Measurements from ENCODE around the gene BACE1. TPM values are rescaled to one million over a fixed set of nuclear protein-coding genes. Genes with fewer than 3 reads are reported as not detected.

The BACE1 gene
- total and polyA plus RNA-seq, 2 of the 13 experiments (the other 11 are each of a cell fraction or from before 2014, with no cell fraction given) = 7.5 to 17.9 TPM

DNA sequence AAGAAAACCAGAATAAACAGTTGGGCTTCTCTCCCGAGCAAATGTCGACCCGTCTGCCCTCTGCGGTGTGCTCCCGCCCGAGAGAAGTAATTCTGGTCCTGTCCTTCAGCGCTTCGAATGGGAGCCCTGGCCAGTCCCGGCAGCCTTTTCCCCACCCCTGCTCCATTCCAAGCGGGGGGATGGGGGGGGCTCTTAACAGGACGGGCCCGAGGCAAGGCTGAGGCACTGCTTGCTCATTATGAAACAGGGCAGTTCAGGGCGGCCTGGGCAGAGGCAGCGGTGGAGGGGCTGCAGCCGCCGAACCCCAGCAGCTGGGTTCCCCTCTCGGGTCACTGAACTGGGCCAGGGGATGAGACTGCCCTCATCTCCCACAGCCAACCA, 15.8 kb downstream of the BACE1 start (continued):
- TF ChIP-seq, protein P1, sequence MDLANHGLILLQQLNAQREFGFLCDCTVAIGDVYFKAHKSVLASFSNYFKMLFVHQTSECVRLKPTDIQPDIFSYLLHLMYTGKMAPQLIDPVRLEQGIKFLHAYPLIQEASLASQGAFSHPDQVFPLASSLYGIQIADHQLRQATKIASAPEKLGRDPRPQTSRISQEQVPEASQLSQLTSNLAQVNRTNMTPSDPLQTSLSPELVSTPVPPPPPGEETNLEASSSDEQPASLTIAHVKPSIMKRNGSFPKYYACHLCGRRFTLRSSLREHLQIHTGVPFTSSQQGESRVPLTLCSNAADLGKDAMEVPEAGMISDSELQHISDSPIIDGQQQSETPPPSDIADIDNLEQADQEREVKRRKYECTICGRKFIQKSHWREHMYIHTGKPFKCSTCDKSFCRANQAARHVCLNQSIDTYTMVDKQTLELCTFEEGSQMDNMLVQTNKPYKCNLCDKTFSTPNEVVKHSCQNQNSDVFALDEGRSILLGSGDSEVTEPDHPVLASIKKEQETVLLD (CRISPR knock-in tag; IDR thresholded peaks at IDR 0.05; ENCODE audit: low read depth) = no peak
- TF ChIP-seq ZSCAN21 (CRISPR knock-in tag; IDR thresholded peaks at IDR 0.05; ENCODE audit: borderline replicate concordance) (no peak), MEF2D (CRISPR knock-in tag; IDR thresholded peaks at IDR 0.05) (no peak), ZNF615 (CRISPR knock-in tag; IDR thresholded peaks at IDR 0.05; ENCODE audit: borderline replicate concordance) (no peak), HES4 (CRISPR knock-in tag; IDR thresholded peaks at IDR 0.05; ENCODE audit: borderline replicate concordance) (no peak), NBN (conservative IDR thresholded peaks at IDR 0.05) (no peak), AHDC1 (CRISPR knock-in tag; IDR thresholded peaks at IDR 0.05; ENCODE audit: borderline replicate concordance) (peak; percentile 41; the same call in 1 of the 2 replicates), PRPF4 (IDR thresholded peaks at IDR 0.05; ENCODE audit: low read depth, low read length, poor library complexity, severe bottlenecking) (no peak), ZFP62 (CRISPR knock-in tag; IDR thresholded peaks at IDR 0.05) (no peak), ZNF326 (CRISPR knock-in tag; IDR thresholded peaks at IDR 0.05; ENCODE audit: borderline replicate concordance) (no peak), TSC22D2 (CRISPR knock-in tag; IDR thresholded peaks at IDR 0.05; ENCODE audit: borderline replicate concordance) (no peak), ZNF777 (CRISPR knock-in tag; IDR thresholded peaks at IDR 0.05) (no peak), MXD4 (CRISPR knock-in tag; IDR thresholded peaks at IDR 0.05) (no peak), ZNF710 (CRISPR knock-in tag; IDR thresholded peaks at IDR 0.05; ENCODE audit: borderline replicate concordance) (no peak)
- TF ChIP-seq, protein P2, sequence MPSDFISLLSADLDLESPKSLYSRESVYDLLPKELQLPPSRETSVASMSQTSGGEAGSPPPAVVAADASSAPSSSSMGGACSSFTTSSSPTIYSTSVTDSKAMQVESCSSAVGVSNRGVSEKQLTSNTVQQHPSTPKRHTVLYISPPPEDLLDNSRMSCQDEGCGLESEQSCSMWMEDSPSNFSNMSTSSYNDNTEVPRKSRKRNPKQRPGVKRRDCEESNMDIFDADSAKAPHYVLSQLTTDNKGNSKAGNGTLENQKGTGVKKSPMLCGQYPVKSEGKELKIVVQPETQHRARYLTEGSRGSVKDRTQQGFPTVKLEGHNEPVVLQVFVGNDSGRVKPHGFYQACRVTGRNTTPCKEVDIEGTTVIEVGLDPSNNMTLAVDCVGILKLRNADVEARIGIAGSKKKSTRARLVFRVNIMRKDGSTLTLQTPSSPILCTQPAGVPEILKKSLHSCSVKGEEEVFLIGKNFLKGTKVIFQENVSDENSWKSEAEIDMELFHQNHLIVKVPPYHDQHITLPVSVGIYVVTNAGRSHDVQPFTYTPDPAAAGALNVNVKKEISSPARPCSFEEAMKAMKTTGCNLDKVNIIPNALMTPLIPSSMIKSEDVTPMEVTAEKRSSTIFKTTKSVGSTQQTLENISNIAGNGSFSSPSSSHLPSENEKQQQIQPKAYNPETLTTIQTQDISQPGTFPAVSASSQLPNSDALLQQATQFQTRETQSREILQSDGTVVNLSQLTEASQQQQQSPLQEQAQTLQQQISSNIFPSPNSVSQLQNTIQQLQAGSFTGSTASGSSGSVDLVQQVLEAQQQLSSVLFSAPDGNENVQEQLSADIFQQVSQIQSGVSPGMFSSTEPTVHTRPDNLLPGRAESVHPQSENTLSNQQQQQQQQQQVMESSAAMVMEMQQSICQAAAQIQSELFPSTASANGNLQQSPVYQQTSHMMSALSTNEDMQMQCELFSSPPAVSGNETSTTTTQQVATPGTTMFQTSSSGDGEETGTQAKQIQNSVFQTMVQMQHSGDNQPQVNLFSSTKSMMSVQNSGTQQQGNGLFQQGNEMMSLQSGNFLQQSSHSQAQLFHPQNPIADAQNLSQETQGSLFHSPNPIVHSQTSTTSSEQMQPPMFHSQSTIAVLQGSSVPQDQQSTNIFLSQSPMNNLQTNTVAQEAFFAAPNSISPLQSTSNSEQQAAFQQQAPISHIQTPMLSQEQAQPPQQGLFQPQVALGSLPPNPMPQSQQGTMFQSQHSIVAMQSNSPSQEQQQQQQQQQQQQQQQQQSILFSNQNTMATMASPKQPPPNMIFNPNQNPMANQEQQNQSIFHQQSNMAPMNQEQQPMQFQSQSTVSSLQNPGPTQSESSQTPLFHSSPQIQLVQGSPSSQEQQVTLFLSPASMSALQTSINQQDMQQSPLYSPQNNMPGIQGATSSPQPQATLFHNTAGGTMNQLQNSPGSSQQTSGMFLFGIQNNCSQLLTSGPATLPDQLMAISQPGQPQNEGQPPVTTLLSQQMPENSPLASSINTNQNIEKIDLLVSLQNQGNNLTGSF (CRISPR knock-in tag; IDR thresholded peaks at IDR 0.05) = no peak
- TF ChIP-seq, protein P3, sequence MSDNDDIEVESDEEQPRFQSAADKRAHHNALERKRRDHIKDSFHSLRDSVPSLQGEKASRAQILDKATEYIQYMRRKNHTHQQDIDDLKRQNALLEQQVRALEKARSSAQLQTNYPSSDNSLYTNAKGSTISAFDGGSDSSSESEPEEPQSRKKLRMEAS (IDR thresholded peaks at IDR 0.05) = peak; percentile 30
